ENCODE data around the gene ATG101.

The ATG101 gene

GRCh38 chr12:52057638-52058576 is 11.9 kb upstream of the ATG101 start:
- DNase-seq (ENCODE audit: low read depth): no peak

DNA sequence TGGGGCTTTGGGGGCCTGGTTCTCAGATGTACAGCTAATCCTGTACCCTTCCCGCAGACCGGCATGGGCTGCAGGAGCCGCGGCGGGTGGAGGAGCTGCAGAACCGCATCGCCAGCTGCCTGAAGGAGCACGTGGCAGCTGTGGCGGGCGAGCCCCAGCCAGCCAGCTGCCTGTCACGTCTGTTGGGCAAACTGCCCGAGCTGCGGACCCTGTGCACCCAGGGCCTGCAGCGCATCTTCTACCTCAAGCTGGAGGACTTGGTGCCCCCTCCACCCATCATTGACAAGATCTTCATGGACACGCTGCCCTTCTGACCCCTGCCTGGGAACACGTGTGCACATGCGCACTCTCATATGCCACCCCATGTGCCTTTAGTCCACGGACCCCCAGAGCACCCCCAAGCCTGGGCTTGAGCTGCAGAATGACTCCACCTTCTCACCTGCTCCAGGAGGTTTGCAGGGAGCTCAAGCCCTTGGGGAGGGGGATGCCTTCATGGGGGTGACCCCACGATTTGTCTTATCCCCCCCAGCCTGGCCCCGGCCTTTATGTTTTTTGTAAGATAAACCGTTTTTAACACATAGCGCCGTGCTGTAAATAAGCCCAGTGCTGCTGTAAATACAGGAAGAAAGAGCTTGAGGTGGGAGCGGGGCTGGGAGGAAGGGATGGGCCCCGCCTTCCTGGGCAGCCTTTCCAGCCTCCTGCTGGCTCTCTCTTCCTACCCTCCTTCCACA is 11.0 kb upstream of the ATG101 start:
- DNase-seq (ENCODE audit: low read depth): no peak

- DNase-seq (ENCODE audit: low read depth): no peak
Observed at GRCh38 chr12:52059582-52060497, 9.9 kb upstream of the ATG101 start.

DNA sequence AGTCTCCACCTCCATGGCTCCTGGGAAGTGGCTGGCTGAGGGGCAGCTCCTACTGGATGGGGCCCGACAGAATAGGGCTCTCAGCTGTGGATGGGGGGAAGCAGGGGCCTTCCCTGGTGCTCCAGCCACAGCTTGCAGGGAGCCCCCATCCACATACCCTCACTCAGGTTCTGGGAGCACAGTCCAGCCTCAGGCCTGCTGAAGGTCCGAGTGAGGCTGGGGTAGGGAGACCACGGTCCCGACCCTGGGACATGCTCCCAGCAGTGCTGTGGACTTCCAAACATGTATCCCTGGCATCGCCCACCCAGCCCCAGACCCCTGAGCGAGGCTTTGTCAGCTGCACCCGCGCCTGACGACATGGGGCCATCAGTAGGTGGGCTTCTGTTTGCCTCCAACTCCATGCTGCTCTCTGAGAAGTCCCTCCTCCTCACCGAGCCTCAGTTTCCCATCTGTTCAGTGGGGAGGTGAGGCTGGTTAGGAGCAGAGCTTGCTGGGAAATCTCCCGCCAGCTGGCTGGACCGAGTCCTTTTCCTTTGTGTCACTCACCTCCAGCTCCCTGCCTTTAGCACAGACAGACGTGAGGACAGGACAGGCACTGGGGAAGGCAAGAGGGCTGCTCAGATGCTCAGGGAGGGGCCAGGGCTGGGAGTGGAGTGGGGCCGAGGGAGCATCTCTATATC is 9.1 kb upstream of the ATG101 start:
- no peak for DNase-seq (ENCODE audit: low read depth)

DNA sequence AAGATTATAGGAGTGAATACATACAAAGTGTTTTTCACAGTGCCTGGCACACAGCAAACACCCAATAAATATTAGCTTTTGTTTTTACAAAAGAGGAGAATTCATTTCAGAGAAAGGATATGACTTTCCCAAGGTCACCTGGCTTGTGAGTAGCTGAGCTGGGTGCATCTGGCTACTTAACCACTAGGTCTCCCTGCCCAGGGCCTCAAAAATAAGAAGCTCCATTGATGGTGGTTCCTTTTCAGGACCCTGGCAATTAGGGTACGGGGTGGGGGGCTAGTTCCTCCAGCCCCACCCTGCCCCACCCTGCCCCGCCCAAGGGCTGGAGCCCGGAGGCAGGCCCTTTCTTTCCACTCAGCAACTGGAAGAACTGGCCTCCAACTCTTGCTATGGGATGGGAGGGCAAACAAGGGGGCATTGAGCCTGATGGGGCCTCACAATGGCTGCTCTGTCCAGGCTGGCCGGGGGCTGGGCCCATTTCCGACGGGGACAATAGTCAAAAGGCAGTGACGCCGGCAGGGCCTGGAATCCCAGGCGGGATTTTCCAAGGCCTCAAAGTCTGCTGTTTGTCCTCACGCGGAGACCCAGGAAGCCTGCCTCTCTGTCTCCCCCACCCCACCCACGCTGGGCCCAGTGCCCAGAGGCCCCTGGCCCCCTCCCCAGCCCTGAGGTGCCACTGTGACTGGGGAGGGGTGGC is 8.2 kb upstream of the ATG101 start:
- no peak for DNase-seq (ENCODE audit: low read depth)

GRCh38 chr12:52062167-52063081 is 7.4 kb upstream of the ATG101 start:
- DNase-seq (ENCODE audit: low read depth): no peak

GRCh38 chr12:52063082-52063924 is 6.5 kb upstream of the ATG101 start:
- DNase-seq (ENCODE audit: low read depth): no peak

GRCh38 chr12:52063981-52064649 is 5.7 kb upstream of the ATG101 start:
- DNase-seq (ENCODE audit: low read depth): peak; percentile 89

- DNase-seq (ENCODE audit: low read depth): no peak
Observed at GRCh38 chr12:52066346-52067080, 3.3 kb upstream of the ATG101 start.

DNA sequence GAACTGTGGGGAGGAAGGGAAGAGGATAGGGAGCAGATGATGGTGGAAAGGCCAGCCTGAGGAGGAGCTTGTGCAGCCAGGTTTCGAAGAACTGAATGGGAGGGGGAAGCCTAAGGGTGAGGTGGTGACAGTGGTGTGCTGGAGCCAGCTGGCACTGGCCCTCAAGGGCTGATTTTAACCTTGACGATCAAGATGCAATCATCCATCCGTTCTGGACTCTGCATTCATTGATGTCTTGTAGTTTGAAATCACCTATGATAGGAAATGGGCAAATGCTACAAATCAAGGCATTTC is 2.8 kb upstream of the ATG101 start:
- DNase-seq (ENCODE audit: low read depth): no peak

DNA sequence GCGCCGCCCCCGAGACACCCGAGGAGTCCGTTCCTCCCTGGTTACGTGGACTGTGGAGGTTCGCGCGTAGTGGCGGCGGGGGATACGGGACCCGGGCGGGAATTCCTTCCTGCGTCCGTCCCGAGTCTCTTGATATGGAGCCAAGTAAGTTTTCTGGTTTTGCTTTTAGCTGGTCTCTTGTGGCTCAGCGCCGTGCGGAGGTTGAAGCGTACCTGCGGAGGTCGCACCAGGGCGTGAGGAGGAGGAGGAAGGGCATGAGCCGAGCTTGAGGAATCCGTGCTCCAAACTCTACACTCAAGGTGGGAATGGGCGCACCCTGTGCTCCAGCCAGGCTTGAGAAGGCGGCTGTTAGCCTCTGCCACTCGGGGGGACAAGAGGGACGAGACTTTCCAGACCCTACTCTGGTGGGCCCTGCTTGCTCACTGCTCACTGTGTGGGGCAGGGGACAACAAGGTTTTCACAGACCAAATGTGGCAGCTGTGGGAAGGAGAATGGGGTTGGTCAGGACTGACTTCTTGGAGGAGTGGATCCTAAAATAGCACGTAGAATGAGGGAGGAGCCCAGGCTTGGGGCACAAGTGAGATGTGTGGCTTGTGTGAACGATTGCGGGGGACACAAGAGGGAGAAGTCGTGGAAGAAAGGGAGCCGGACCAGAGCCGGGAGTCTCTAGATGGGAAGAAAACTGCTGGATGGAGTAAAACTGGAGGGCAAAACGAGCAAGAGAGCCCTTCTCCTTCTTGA is 577 bp downstream of the ATG101 start:
- DNase-seq (ENCODE audit: low read depth): no peak

DNA sequence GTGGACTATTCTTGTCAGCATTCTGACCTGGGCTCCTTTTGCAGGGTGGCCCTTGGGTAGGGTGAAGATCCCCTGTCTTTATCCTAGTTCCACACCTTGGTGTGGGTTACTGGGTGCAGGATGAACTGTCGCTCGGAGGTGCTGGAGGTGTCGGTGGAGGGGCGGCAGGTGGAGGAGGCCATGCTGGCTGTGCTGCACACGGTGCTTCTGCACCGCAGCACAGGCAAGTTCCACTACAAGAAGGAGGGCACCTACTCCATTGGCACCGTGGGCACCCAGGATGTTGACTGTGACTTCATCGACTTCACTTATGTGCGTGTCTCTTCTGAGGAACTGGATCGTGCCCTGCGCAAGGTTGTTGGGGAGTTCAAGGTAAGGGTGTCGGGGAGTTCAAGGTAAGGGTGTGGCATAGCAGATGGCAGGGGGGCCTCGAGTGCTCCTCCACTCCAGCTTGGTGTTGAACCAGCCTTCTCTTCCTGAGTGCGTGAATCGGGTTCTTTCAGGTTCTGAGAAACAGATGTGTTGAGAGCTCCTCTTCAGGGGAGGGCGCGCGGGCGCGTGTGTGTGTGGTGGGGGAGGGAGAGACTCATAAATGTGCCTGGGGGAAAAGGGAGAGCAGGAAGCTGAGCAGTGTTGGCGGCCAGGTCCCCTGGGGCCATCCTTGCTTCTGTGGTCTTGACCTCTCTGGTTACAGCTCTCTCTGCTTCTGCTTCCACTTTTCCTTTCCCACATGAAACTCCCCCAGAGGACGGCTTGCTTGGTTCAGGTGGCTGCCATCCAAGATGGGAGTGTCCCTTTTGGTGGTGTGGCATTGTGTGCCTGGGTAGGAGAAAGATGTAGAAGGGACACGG is 4.0 kb downstream of the ATG101 start:
- no peak for DNase-seq (ENCODE audit: low read depth)

DNA sequence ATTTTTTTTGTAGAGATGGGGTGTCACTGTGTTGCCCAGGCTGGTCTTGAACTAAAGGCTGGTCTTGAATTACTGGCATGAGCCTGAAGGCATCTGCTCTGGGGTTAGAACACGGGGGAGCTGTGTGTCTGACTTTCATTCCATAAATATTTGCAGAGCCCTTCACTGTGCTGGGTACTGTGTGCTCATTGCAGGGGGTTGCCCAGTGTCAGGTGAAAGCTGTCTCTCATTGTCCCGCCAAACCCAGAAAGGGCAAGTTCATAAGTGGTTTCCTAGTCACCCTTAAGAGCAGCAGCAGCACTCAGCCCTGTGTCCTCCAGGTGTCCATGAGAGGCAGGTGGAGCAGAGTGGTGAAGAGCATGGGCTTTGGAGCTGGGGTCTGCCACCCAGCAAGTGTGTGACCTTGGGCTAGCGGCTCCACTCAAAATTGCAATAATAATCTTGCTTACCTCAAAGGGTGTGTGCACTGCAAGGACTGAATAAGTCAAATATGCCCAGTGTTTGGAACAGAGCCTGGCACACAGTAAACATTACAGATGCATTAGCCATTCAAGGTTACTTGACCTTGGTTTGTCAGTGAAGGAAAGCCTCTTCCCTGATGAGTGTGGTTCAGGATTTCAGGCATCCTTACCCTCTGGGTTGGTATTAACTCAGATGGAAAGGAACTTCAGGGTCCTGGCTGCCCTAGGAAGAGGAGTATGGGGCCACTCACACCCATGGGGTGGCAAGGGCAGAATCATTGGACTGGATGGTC is 5.4 kb downstream of the ATG101 start:
- no peak for DNase-seq (ENCODE audit: low read depth)

- no peak for DNase-seq (ENCODE audit: low read depth)
Observed at GRCh38 chr12:52076811-52077210, 7.0 kb downstream of the ATG101 start.

DNA sequence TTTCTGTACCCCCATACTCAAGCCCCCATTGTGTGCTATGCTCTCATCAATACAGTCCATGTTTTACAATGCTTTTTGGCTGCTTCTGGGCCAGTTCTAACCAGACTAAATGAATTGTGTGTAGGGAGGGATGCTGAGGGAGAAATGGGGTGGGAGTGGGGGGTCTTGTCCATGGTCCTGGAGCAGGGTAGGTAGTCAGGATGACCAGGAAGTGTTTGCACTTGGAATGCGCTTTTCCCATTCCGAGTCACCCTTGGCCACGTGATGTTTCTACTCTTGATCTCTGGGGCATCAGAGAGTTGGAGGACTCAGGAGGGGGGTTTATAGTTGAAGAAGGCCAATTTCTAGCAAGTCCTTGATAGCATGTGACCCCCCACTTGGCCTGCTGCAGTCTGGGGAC is 8.5 kb downstream of the ATG101 start:
- no peak for DNase-seq (ENCODE audit: low read depth)
